Heart left ventricle (tissue), 13 donors: ENCODE data around the gene C1S.

Experiments used
- CTCF ChIP-seq, 12 donors: fragments of 200-600 bp; sonication (generic) in 4 of 12; IDR thresholded peaks; one replicate each; pipeline versions ENCODE4 v1.5.0 to v1.8.0; 2018 to 2022; ENCODE audit warnings: antibody characterized with exemption in 12 of 12, mild to moderate bottlenecking in 5 of 12
- POLR2A ChIP-seq, 2 donors: fragments of 450-650 bp; IDR thresholded peaks; one replicate each; pipeline ENCODE4 v1.6.1; 2017; ENCODE audit warnings: antibody characterized with exemption in 2 of 2, mild to moderate bottlenecking in 2 of 2, moderate library complexity in 2 of 2
- donor health status: ischemic (EF 13 %, LVEDD 7.1; RV severe dilation, severe dysfunction).
- donor health status: DM: no; HTN: yes; CAD: no.
- donor health status: DM: no; HTN: no; CAD: no.
- donor health status: ischemic (EF 25% LVEDD 6.9; RV normal size, moderate dysfunction).
- donor health status: ischemic (EF 25% LVEDD 5.7; RV mildly dilated, moderate dysfunction).
- donor health status: ischemic (EF 35%, LVEDD 5.7; RV mildly dilated, moderate dysfunction).
- donor health status: nonischemic (EF 11% LVEDD 7.7; RV severe dilation, severe dysfunction).
- donor health status: DM: yes; HTN: yes; CAD: no.
- donor health status: PGD.
- donor health status: ischemic (EF 29% LVEDD 5.4; RV normal size, mild dysfunction).
- donor health status: nonischemic (EF 23%, LVEDD 6.1; RV moderate dilation, normal function).

DNA sequence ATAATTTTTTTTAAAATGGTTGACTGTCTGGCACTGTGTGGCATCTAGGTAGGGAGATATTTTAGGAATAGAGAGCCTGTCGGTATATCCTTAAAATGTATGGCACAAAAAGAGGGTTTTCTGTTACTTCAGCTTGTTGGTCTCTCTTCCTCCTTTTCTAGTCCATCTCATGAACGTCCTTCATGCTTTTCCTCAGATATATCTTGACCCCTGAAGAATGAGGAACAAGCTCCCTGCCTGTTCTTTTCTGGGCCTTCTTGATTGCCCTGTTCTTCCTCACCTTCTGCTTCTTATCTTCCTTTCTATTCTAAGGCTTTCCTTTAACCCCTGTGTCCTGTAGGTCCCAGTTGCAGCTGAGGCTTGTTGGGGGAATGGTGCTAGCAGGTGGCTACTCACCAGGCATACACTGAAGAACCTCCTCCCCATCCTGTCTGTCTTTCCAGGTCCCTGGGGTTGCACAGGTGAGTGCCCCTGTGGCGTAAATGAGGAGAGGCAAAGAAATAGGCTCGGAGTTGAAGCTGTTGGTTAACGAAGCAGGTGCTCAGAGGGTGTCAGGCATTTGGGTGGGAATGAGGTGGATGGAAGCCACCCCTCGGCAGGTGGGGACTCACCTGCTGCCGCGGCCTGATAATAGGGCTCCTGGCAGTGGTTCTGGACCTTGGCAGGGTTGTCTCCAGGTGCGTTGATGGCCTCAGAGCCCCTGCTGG, 38.9 kb downstream of the C1S start:
- no peak for TF ChIP-seq CTCF (IDR thresholded peaks at IDR 0.05)
- TF ChIP-seq POLR2A (IDR thresholded peaks at IDR 0.05), result no peak
